Measurements from ENCODE around the gene CHST14. TPM values are rescaled to one million over a fixed set of nuclear protein-coding genes. Genes with fewer than 3 reads are reported as not detected.

CHST14 gene
- total and polyA plus RNA-seq, 2 of the 8 experiments (the other 6 are each of a cell fraction or from before 2014, with no cell fraction given) = 13.4 to 20.3 TPM

- TF ChIP-seq CTCF (IDR thresholded peaks at IDR 0.05; ENCODE audit: control extremely low read depth in 1 of 3, insufficient read depth in 1 of 3, low read depth in 1 of 3, low read length in 3 of 3) (no peak), SIX5 (IDR thresholded peaks at IDR 0.05; ENCODE audit: low read depth, low read length) (no peak), BACH1 (IDR thresholded peaks at IDR 0.05; ENCODE audit: low read length) (no peak), KDM1A (IDR thresholded peaks at IDR 0.05; ENCODE audit: borderline replicate concordance, low read length) (no peak)
- TF ChIP-seq, protein P1, sequence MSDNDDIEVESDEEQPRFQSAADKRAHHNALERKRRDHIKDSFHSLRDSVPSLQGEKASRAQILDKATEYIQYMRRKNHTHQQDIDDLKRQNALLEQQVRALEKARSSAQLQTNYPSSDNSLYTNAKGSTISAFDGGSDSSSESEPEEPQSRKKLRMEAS (IDR thresholded peaks at IDR 0.05) = no peak
These were observed 41.7 kb downstream of the CHST14 start (continued) for GRCh38 chr15:40512440-40512839.
